GM19438 (cell line): ENCODE measurements around the gene SCEL.
"Not testable (repeated sequence)": the region's sequence is repeated elsewhere in the genome, so short reads cannot be mapped to it uniquely, and the experiment has no call there.

Experiments
- ATAC-seq: cut with Tn5 transposase; IDR thresholded peaks from one replicate; pipeline ENCODE4 v1.9.1; 2021; ENCODE audit warnings: low read depth; ENCODE audit not compliant: unreplicated experiment

Gene SCEL

GRCh38 chr13:77650409-77650808, 114.9 kb downstream of the SCEL start:
- ATAC-seq = no peak

DNA sequence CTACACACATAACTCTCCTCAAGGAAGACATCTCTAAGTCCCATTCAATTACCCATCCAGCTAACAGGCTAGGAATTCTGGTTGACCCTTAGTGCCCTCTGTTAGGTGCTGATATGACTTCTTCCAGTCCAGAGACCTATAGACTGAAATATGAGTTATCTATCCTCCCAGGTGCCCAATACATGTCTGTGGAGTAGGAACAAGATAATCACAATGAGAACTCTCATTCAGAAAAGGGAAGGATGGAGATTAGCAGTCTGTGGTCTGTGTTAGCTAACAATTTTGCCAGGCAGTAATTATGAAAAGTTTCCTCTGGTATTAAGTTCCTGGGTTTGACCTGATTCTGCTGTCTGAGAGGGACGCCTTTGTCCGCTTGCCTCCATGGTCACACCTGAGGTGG, 117.8 kb downstream of the SCEL start:
- ATAC-seq = no peak

DNA sequence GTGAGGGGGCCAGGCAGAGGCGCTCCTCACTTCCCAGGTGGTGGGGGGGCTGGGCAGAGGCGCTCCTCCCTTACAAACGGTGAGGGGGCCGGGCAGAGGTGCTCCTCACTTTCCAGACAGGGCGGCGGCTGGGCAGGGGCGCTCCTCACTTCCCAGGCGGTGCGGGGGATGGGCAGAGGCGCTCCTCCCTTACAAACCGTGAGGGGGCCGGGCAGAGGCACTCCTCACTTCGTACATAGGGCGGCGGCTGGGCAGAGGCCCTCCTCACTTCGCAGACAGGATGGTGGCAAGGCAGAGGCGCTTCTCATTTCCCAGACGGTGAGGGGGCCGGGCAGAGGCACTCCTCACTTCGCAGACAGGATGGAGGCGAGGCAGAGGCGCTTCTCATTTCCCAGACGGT, 124.5 kb downstream of the SCEL start:
- ATAC-seq = not testable (repeated sequence)

GRCh38 chr13:77660841-77661250, 125.3 kb downstream of the SCEL start:
- ATAC-seq = no peak

DNA sequence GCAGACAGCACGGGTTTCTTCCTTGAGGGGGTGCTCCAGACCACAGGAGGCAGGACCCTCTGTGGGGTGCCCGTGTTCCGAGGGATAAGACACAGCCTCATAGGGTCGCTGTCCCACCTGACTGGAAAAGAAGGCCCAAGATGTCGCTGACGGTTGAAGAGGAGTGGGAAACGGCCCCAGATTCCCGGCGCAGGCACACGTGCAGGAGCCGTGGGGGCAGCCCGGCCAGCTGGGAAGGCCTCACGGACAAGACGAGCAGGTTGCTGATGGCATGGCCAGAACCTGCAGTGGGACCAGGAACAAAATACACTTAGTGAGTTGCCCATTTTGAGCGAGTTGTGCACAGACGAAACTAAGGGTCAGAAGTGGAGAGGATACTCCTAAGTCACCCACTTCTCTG, 126.8 kb downstream of the SCEL start:
- ATAC-seq = not testable (repeated sequence)

- not testable (repeated sequence) for ATAC-seq
These were observed 127.3 kb downstream of the SCEL start for GRCh38 chr13:77662831-77663230.

DNA sequence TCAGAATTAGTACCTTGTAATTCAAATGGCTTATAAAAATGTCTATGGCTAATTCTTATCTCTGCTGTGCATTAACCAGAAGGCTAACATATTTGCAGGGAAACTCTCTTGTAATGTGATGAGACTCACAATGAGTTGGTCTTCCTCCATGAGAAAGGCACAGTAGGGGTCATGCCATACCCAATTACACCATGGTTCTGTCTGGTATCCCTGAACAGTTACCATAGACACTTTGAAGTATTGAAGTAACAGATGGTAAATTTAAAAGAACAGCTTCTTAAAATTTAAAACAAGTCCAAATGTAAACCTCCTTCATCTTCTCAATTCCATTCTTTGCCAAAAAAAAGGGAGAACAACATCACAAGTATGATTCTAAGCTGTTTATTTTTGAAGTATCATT, 139.3 kb downstream of the SCEL start:
- ATAC-seq = no peak

- no peak for ATAC-seq
These were observed 143.3 kb downstream of the SCEL start for GRCh38 chr13:77678691-77679235.

DNA sequence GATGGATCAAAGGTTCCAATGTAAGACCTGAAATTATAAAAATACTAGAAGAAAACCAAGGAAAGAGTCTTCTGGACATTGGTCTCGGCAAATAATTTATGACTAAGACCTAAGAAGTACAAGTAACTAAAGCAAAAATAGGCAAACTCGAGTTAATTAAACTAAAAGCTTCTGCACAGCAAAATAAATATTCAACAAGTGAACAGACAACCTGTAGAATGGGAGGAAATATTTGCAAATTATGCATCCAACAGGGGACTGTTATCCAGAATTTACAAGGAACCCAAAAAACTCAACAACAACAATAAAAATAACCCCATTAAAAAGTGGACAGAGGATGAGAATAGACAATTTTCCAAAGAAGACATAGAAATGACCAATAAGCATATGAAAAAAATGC, 152.3 kb downstream of the SCEL start:
- no peak for ATAC-seq

DNA sequence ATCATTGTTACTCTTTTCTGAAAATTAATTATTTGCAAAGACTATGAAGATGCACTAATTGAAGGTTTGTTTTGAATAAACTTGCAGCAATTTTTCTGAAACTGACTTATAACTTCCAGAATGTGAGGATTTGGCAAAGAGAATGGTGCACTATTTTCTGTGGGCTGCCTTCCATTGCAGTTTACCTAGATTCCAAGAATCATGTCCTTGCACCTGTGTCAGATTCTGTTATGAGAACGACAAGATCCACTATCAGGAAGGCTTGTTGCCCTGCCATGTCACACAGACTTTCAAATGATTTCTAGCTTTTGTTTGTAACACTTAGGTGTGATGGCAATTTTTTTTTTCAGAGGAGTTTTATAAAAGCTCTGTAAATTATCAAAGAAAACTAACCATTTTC, 156.4 kb downstream of the SCEL start:
- no peak for ATAC-seq

DNA sequence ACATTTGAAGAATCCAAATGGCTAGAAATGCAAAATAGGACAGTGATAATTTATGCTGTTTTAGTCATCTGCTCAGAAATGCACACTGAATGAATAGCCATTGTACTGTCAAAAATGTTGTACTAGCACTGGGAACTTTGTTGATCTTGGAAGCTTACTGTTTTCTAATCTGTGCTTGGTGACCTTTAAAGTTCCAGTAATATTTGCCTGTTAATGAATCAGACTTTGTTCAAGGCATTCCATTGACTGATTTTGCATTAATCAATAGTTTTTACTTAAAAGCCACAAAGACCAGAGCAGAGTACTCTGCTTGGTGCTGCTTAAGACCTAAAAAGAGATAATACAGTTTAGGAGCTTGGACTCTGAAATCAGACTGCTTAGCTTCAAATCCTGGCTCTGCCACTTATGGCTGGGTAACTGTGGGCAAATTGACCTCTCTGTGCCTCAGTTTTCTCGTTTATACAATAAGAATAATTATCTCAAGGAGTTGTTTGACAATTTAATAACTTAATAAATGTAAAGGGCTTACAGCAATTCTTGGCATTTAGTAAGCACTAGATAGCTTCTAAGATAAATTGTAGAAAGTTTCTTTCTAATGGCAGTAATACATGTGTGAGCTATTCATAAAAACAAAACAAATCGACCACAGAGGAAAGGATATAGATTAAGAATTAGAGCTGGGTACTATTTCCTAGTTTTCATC, 157.4 kb downstream of the SCEL start:
- no peak for ATAC-seq

GRCh38 chr13:77693449-77693940, 158.0 kb downstream of the SCEL start:
- no peak for ATAC-seq
